Adipocyte (in vitro differentiated cells): ENCODE data around the gene IBA57.
A peak's percentile ranks its signal among the peaks of the same experiment; 100 is the strongest.

Experiments
- DNase-seq: peaks from one replicate; pipeline ENCODE4 v3.0.0-alpha.2; 2015; ENCODE audit warnings: low read depth
- H3K27me3 ChIP-seq: replicated peaks from 2 replicates; pipeline ENCODE4 v1.7.0; 2013; ENCODE audit warnings: mild to moderate bottlenecking, low read length, moderate library complexity; ENCODE audit not compliant: control insufficient read depth, insufficient read depth
- H3K36me3 ChIP-seq: 2 replicates; pipeline ENCODE4 v1.7.0; 2013; ENCODE audit warnings: low read length, mild to moderate bottlenecking, moderate library complexity; ENCODE audit not compliant: control insufficient read depth, insufficient read depth, severe bottlenecking
- H3K4me1 ChIP-seq: 2 replicates; pipeline ENCODE4 v1.7.0; 2013; ENCODE audit warnings: mild to moderate bottlenecking, low read length, moderate library complexity; ENCODE audit not compliant: control insufficient read depth, insufficient read depth
- H3K4me3 ChIP-seq: 2 replicates; pipeline ENCODE4 v1.7.0; 2013; ENCODE audit warnings: mild to moderate bottlenecking, low read length, moderate library complexity
- H3K9ac ChIP-seq: 2 replicates; pipeline ENCODE4 v1.7.0; 2013; ENCODE audit warnings: mild to moderate bottlenecking, low read length, moderate library complexity
- H3K9me3 ChIP-seq: 2 replicates; pipeline ENCODE4 v1.7.0; 2013; ENCODE audit warnings: mild to moderate bottlenecking, low read length, moderate library complexity; ENCODE audit not compliant: control insufficient read depth

Gene IBA57

GRCh38 chr1:228206582-228207351, 41.2 kb downstream of the IBA57 start:
- no peaks in the 10 kb centered on the region for H3K4me1 ChIP-seq
- H3K9me3 ChIP-seq = no peaks in the 10 kb centered on the region
- no peak for DNase-seq
- no peak overlapping the region for H3K9ac ChIP-seq
- peaks cover 21% of the 10 kb centered on the region for H3K27me3 ChIP-seq
- H3K36me3 ChIP-seq = no peaks in the 10 kb centered on the region
- no peak overlapping the region for H3K4me3 ChIP-seq

- H3K36me3 ChIP-seq = no peaks in the 10 kb centered on the region
- no peak overlapping the region for H3K4me3 ChIP-seq
- no peak overlapping the region for H3K9ac ChIP-seq
- no peak for DNase-seq
- H3K4me1 ChIP-seq = no peaks in the 10 kb centered on the region
- peaks cover 21% of the 10 kb centered on the region for H3K27me3 ChIP-seq
- no peaks in the 10 kb centered on the region for H3K9me3 ChIP-seq
These were observed 41.8 kb downstream of the IBA57 start for GRCh38 chr1:228207381-228207810.

- no peak within 1 kb of the TSS for H3K9ac ChIP-seq
- H3K4me3 ChIP-seq = no peak within 1 kb of the TSS
- DNase-seq = no peak
These were observed 42.5 kb downstream of the IBA57 start, which contains the start of gene OBSCN for GRCh38 chr1:228207851-228208821. Gene OBSCN, plus strand, starts transcription at chr1:228208044. Its CDS starts 3,740 bp downstream, at chr1:228211784.

GRCh38 chr1:228208831-228209551, 43.4 kb downstream of the IBA57 start:
- DNase-seq = no peak
- H3K27me3 ChIP-seq = peaks cover 21% of the 10 kb centered on the region
- H3K9ac ChIP-seq = no peak overlapping the region
- no peaks in the 10 kb centered on the region for H3K36me3 ChIP-seq
- H3K4me1 ChIP-seq = no peaks in the 10 kb centered on the region
- H3K4me3 ChIP-seq = no peak overlapping the region
- no peaks in the 10 kb centered on the region for H3K9me3 ChIP-seq

More at GRCh38 chr1:228207851-228208821, 42.5 kb downstream of the IBA57 start, which contains the start of gene OBSCN:
- H3K9me3 ChIP-seq = no peaks in the 10 kb centered on the region
- peaks cover 21% of the 10 kb centered on the region for H3K27me3 ChIP-seq
- H3K4me1 ChIP-seq = no peaks in the 10 kb centered on the region
- H3K36me3 ChIP-seq = no peaks in the 10 kb centered on the region

- Histone ChIP-seq H3K9me3 (no peaks in the 10 kb centered on the region), H3K36me3 (no peaks in the 10 kb centered on the region), H3K27me3 (peaks cover 28% of the 10 kb centered on the region), H3K4me3 (no peak overlapping the region), H3K9ac (no peak overlapping the region), H3K4me1 (no peaks in the 10 kb centered on the region)
- DNase-seq = no peak
These were observed 44.1 kb downstream of the IBA57 start for GRCh38 chr1:228209657-228210056.

GRCh38 chr1:228210076-228210651, 44.6 kb downstream of the IBA57 start:
- Histone ChIP-seq H3K9ac (no peak overlapping the region), H3K27me3 (peaks cover 29% of the 10 kb centered on the region), H3K4me1 (no peaks in the 10 kb centered on the region), H3K4me3 (no peak overlapping the region), H3K36me3 (no peaks in the 10 kb centered on the region), H3K9me3 (no peaks in the 10 kb centered on the region)
- peak; percentile 58 for DNase-seq

GRCh38 chr1:228210712-228211530, 45.3 kb downstream of the IBA57 start:
- no peaks in the 10 kb centered on the region for H3K4me1 ChIP-seq
- no peak overlapping the region for H3K9ac ChIP-seq
- no peaks in the 10 kb centered on the region for H3K9me3 ChIP-seq
- H3K36me3 ChIP-seq = no peaks in the 10 kb centered on the region
- peaks cover 29% of the 10 kb centered on the region for H3K27me3 ChIP-seq
- no peak overlapping the region for H3K4me3 ChIP-seq
- no peak for DNase-seq

GRCh38 chr1:228211531-228212414, 46.2 kb downstream of the IBA57 start:
- no peak for DNase-seq
- no peaks in the 10 kb centered on the region for H3K4me1 ChIP-seq
- no peaks in the 10 kb centered on the region for H3K36me3 ChIP-seq
- no peak overlapping the region for H3K9ac ChIP-seq
- peaks cover 29% of the 10 kb centered on the region for H3K27me3 ChIP-seq
- H3K9me3 ChIP-seq = no peaks in the 10 kb centered on the region
- no peak overlapping the region for H3K4me3 ChIP-seq

GRCh38 chr1:228212415-228212965, 46.9 kb downstream of the IBA57 start:
- Histone ChIP-seq H3K36me3 (no peaks in the 10 kb centered on the region), H3K9ac (no peak overlapping the region), H3K27me3 (peaks cover 29% of the 10 kb centered on the region), H3K9me3 (no peaks in the 10 kb centered on the region), H3K4me3 (no peak overlapping the region), H3K4me1 (no peaks in the 10 kb centered on the region)
- DNase-seq = no peak
